ENCODE data around the gene MRM3.
"Not testable (repeated sequence)": the region's sequence is repeated elsewhere in the genome, so short reads cannot be mapped to it uniquely, and the experiment has no call there.

MRM3 gene

DNA sequence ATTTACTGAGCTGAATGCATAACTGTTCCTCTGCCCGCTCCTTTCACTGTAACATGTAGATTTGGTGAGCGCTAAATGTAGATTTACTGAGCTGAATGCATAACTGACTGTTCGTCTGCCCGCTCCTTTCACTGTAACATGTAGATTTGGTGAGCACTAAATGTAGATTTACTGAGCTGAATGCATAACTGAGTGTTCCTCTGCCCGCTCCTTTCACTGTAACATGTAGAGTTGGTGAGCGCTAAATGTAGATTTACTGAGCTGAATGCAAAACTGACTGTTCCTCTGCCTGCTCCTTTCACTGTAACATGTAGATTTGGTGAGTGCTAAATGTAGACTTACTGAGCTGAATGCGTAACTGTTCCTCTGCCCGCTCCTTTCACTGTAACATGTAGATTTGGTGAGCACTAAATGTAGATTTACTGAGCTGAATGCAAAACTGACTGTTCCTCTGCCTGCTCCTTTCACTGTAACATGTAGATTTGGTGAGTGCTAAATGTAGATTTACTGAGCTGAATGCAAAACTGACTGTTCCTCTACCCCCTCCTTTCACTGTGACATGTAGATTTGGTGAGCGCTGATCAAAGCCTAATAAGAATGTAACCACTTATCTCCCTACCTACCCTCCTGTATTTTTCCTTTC lies 26.7 kb upstream of the MRM3 start:
- not testable (repeated sequence) for DNase-seq

DNA sequence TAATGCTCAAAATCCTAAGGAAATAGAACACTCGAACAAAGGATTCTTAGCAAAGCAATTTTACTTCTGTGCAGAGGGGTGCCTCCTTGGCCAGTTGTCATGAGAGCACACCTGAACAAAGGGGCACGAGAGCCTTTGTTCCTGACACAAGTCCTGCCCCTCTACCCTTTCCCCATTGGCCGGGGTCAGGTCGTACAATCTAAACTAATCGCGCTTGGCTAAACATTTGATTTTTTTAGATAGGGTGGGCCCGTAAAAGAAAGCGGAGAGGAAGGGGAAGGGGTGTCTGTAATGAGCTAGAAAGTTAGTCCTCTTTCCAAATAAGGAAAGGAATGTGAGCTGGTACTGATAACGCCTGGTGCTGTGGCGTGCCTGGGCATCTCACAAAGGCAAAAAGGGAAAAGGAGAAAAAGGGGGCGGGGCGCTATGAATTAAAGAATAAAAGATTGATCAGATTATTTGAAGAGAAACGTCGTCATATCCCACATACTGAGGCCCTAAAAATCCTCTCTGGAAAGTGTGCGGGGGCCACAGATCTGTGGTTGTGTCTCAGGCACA lies 26.1 kb upstream of the MRM3 start:
- not testable (repeated sequence) for DNase-seq

DNA sequence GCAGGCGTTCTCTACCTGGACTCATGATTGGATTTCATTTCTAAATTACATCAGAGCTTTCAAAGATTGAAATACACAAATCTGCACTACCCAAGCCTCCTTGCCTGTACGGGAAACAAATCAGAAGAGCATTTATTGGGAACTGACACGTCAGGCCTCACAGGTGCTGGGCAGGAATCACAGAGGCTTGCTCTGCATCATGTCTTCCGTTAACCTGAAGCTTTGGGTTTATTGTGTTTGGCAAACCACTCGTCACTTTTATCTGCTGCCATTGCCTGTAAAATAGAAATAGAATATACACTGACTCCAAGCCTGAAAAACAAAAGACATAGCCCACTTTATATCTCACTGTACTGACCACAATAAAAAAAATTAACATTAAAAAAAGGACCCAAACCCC lies 22.2 kb upstream of the MRM3 start:
- DNase-seq = no peak

DNA sequence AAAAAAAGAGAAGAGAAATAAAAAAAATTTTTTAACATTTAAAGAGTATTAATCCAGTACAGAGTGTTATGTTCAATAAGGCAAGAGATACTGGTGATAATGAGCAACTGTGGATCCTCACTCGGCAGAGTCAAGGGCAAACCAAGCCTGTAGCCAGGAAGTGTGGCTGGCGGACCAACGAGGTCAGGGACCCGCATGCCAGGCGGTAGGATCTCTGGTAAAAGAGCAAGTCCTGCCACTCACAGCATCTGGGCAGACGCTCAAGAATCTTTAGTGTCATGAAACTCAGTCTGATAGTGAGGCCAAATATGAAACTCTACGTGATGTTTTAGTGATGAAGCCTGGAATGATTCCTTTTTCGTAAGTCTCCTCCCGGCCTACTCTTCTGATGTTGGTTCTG lies 21.8 kb upstream of the MRM3 start:
- DNase-seq = no peak

DNA sequence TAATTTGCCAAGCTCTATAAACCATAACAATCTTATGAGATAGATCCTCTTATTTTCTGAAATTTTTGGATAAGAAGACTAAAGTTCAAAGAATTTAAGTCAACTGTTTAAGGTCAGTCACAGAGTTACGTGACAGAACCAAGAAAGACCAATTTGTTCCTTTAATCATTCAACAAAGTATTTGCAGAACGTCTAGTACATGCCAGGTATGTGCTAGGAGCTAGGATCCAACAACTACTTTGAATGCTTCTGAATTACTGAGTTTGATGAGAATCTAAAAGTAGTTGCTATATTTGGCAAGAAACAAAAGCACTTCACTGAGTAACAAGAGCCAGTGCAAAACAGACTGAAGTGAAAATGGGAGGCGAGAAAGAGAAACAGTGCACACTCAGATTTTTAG lies 15.1 kb upstream of the MRM3 start:
- no peak for DNase-seq

DNA sequence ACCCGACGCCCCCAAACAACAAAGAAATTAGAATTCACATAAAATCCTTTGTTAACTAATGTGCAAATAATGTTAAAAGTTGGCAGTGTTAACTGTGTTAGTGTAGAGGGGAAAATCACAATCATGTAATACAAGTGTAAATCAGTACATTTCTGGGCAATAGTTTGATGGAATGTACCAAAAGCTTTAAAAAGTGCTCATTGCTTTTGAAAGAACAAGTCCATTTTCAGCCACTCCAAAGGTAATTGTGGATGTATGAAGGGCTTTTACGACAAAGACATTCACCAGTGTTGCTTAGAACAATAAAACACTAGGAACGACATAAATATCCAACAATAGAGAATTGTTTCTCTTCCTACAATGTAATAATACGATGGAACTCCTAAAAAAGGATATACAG lies 9.1 kb upstream of the MRM3 start:
- no peak for DNase-seq

DNA sequence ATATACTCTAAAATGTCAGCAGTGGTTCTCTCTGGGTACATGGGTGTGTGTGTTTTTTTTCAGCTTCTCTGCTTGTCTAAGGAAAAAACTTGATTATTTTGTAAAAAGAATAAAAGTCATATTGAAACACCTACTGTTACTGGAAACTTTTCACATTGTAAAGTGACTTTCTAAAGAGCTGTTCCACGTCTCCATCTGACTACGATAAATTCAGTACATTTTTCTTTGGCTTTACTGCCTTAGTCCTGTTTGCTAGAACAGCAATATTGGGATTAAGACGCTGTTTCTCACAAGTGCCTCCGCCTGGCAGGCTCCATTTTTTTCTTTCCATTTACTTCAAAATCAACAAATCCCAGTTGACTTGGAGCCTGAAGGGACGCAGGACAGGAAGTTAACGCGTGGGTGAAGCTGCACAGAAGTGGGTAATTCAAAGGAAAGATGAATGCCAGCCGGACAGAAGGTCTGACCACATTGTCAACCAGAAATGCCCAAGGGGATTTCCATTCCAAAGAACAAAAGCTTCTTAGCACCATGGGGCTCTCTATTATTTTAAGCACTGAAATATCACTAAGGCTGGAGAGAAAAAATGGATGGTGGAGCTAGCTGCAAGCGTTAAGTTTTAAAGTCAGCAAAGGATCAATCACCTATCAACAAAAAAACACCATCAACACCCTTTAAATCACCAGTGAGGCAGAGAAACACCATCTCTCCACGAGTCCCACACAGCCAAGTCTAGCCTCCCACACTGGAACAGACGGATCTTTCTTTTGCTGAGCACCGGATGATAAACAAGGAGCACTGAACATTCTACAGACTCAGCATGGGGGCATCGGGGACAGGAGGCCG lies 8.5 kb upstream of the MRM3 start:
- DNase-seq = no peak

DNA sequence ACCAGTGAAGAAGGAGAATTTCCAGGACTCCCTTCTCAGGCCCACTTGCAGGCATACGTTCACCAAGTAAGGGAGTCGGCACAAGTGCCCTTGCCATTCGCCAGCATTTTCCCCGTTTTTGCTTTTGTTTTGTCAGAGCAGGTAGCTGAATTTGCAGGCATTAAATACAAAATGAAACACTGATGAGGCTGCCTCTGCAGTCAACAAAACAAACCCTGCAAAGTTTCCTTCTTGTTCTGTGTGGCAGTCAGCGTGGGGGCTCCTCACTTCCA lies 7.9 kb upstream of the MRM3 start:
- DNase-seq = no peak

DNA sequence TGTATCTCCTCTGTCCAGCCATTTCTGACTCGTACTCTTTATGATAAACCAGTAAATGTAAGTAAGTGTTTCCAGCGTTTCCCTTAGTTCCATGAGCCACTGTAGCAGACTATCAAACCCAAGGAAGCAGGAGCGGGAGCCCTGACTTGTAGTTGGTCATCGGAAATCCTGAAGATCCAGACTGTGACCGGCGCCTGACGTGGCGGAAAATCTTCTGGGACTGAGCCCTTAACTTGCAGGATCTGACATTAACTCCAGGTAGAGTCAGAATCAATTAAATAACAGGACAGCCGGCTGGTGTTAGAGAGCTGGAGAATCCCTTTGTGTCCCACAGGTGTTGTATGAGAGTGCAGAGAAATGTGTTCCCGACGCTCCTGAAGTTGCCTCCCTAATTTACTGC lies 4.1 kb upstream of the MRM3 start:
- no peak for DNase-seq

DNA sequence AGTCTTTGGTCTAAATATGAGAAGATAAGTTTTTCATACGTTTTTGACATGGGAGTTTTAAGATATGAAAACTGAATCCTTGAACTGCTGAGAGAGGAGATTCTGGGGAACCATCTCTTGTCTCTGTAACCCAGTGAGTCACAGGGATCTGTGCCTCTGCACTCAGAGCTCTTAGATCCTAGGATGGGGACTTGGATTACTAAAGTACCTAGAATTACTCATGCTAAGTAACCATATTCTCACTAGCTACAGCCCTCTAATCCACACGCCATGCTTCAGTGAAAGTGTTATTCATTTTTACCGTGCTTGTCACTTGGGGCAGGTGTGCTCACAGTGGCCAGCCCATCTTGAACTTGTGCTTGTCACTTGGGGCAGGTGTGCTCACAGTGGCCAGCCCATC lies 2.0 kb downstream of the MRM3 start:
- DNase-seq = no peak

DNA sequence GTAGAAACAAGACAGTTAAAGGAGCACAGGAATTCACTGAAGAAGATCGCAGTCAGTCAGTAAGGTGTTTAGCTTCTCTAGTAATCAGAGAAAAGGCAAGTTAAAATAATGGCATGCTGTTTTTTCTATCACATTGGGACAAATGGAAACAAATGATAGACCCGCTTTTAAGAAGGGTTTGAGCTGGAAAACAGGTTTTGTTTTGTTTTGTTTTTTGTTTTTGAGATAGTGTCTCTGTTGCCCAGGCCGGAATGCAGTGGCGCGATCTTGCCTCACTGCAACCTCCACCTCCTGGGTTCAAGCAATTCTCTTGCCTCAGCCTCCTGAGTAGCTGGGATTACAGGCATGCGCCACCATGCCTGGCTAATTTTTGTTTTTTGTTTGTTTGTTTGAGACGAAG lies 3.7 kb downstream of the MRM3 start:
- not testable (repeated sequence) for DNase-seq

DNA sequence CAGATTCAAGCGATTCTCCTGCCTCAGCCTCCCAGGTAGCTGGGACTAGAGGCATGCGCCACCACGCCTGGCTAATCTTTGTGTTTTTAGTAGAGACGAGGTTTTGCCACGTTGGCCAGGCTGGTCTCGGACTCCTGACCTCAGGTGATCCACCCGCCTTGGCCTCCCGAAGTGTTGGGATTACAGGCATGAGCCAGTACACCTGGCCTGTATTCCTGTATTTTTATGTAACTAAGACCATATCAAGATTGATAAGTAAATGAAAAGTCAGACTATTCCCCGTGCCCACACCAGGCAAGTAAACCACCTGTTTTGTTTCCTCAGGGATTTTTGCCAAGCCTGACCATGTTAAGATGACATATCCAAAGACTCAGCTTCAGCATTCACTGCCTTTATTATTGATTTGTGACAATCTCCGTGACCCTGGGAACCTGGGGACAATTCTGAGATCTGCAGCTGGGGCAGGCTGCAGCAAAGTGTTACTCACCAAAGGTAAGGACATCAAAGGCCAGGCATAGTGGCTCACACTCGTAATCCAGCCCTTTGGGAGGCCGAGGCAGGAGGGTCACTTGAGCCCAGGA lies 5.6 kb downstream of the MRM3 start:
- no peak for DNase-seq

DNA sequence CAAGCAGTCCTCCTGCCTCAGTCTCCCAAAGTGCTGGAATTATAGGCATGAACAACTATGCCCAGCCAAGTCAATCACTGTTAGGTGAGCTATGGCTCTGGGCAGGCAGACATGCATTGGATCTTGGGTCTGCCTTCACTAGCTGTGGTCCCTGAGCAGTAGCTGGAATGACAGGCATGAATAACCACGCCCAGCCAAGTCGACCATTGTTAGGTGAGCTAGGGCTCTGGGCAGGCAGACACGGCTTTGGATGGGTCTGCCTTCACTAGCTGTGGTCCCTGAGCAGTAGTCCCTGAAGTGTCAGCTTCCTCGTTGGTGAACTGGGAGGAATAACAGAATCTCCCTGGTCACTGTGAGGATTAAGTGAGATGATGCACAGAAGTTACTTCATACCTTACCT lies 6.4 kb downstream of the MRM3 start:
- DNase-seq = no peak

DNA sequence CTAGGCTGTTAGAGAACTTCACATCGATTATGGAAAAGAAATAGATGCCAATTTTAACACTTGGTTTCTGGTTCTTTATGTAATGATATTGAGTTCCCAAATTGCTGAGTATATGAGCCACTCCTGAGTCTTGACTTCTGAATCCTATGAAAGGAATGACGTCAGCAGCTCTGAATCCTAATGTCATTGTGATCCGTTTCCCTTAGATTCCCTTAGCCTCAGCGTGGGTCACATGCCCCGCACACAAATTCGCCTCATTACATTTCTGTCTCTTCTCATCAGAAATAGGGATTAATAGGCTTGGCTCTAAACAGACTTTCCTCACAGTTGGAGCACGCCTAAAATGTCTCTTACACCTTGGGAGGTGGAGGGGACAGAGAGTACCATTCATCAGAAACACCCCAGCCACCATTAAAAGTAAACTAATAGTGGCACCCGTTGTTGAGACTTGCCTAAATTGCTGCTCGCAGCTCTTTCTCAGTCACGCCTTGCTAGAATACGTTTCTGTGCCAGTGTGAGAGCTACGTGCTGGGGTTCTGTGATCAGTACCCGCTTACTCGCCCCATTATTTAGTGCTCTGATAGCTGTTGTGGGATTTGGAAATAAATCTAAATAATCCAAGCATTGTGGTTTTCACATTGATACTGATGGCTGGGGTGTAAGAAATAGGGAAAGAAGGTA lies 7.1 kb downstream of the MRM3 start:
- DNase-seq = no peak

DNA sequence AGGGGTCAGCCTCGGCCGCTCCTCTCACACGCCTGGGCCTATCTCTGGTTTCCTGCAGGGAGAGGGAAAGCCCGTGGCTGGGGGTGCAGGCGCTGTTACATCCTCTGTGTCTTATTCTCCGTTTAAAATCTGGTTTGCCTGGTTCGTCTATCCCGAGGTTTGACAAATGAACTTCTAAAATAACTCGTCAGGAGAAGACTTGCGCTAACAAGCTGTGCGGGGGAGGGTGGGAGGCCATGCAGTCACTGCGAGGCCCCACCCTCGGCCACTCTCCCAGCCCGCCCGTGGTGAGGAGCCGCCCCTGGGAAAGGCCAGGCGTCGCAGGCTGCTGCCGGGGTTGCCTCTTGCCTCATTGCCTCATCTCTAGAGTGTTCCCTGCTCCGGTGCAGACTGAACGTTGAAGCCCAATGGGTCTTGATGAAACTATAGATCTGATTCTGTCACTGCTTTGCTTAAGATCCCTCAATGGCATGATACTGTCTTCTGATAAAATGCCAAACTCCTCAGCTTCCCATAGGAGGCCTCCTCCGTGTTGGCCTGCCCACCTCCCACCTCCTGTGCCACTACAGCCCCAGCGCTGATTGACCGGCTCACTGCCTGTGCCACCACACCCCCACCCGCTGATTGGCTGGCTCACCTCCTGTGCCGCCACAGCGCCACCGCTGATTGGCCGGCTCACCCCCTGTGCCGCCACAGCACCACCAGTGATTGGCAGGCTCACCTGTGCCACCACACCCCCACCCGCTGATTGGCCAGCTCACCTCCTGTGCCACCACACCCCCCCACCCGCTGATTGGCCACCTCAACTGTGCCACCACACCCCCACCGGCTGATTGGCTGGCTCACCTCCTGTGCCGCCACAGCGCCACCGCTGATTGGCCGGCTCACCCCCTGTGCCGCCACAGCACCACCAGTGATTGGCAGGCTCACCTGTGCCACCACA lies 8.0 kb downstream of the MRM3 start:
- DNase-seq = not testable (repeated sequence)

DNA sequence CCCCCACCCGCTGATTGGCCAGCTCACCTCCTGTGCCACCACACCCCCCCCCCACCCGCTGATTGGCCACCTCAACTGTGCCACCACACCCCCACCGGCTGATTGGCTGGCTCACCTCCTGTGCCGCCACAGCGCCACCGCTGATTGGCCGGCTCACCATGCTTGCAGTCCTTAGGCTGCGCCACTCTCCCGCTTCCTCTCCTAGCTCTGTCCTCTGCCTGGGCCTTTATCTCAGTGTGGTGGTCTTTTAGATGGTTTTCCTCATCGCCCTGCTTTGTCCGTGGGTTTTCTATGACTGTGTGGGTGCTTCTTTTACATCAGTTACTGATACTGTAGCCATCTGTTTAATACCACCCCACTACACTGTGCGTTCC lies 8.7 kb downstream of the MRM3 start:
- DNase-seq = not testable (repeated sequence)

DNA sequence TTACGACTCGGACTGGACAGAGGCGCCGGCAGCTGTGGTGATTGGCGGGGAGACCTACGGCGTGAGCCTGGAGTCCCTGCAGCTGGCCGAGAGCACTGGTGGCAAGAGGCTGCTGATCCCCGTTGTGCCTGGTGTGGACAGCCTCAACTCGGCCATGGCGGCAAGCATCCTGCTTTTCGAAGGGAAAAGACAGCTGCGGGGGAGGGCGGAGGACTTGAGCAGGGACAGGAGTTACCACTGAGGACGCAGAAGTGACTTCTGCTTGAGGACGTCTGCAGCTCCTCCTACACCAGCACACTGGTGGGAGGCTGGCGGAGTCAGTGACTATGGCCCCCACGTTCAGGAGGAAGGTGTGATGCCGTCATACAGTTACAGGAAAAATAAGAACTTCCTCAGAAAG lies 9.7 kb downstream of the MRM3 start:
- DNase-seq = no peak

DNA sequence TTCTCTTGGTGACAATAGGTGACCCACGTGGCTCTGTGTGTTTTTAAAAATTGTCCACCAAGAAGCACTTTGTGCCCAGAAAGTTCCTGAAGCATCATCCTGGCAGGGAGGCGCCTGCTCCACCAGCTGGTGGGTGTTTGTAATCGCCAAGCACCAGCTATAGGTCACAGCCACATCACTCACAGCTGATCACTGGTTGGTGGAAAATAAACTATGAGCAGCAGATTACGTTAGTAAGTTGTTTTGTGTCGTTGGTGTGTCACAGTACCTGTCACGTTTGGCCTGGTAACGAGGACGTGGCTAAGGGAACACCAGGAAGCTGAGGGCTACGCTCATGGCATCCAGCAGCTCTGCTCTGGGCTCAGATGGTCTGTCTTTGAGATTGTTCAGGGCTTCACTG lies 10.1 kb downstream of the MRM3 start:
- DNase-seq = no peak

DNA sequence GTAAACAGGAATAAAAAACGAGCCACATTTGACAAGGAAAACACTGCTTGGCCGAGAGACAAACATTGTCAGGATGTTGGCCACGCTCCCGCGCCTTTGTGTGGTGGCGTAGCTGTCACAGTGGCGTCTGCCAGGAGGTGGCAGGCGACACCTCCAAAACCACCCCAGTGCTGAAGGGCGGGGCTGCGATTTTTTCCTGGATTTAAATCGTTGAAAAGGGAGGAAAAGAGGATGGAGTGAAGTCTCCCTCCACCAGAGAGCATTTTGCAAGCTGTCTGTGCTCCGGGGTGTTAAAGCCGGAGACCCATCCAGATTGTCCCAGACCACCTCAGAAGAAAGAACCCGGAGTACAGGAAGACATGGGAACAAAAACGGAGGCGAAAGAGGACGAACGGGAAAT lies 12.7 kb downstream of the MRM3 start:
- peak; percentile 95 for DNase-seq

DNA sequence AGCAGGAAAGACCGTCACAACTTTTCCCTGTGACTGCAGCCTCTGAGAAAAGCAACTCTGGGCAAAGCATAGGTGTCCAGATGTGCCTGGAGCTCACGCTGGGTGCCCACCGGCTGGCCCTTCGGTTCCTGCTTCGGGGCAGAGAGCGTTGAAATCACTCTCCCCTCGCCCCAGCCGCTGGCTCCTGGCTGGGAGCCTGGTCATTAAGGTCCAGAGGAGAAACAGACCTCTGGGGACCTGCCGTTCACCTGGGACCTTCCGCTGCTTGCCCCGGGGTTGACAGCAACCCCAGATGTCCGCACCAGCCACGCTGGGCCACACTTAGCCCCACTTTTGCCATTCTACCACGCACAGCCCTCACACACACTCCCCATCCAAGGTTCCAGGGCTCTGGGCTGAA lies 13.1 kb downstream of the MRM3 start:
- no peak for DNase-seq

DNA sequence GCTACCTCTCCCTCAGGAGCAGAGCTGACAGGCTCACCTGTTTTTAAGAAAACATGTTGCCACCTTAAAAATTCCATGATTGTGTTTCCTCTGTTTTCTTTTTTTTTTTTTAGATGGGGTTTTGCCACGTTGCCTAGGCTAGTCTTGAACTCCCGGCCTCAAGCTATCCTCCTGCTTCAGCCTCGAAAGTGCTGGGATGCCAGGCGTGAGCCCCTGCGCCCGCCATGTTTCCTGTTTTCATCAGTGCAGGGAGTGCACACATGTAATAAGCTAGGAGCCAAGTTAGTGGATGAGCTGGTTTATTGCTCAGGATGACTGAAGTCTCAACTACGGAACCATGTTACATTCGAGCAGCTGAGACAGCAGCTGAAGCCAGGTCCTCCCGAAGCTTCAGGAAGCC lies 13.6 kb downstream of the MRM3 start:
- DNase-seq = no peak

DNA sequence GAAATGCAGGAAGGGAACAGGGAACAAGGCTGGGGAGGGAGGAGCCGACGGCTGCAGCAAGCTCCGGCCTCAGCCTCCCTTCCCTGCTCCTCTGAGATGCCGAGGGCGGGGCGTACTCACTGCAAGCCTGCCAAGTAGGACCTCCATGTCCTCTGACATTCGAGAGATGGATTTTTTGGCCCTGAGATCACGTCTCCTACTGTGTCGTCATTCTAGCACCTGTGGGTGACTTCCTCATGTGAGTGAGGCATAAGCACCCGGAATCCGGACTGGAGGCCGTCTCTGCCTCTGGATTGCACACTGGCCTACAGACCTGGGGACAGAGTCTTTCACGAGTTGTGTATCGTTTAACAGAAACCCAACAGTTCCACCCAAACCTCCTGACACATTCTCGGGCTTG lies 14.5 kb downstream of the MRM3 start:
- DNase-seq = no peak
